ENCODE measurements around the gene ADGRG3. TPM values are rescaled to one million over a fixed set of nuclear protein-coding genes. Genes with fewer than 3 reads are reported as not detected.

Gene ADGRG3
- total and polyA plus RNA-seq, 2 of the 13 experiments (the other 11 are each of a cell fraction or from before 2014, with no cell fraction given) = 2.7 to 11.8 TPM

DNA sequence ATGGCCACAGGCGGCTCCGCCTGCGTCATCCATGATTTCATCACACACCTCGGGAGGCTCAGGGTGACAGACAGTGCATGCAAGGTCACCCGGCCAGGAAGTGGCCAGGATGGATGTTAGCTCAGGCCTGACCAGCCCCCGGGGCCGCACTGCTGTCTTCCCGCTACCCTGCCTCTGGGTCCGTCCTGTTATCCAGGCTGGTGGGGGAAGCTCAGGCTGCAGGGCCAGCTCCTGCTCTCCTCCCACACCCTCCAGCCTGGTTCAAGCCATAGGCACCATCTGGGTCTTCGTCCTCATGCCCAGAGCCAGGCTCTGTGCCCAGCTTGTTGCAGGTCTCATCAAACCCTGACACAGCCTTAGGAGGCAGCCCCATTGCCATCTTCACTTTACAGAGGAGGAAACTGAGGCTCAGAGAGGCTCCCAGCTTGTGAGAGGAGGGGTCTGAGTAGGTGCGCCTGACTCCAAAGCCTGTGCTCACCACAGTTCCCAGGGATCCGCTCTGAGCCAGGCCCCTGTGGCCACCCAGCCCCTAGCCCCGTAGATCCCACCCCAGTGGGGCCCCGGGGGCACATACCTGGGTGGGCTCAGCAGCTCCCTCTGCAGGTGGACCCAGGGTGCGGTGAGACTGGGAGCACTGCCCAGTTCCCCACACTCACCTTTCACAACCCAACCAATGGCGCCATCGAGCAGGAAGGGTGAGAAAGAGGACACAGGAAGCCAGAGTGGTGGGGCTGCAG lies 412 bp upstream of the ADGRG3 start (continued):
- TF ChIP-seq ZNF75D (CRISPR knock-in tag; IDR thresholded peaks at IDR 0.05; ENCODE audit: borderline replicate concordance) (no peak), ZXDC (CRISPR knock-in tag; IDR thresholded peaks at IDR 0.05) (no peak), DBP (CRISPR knock-in tag; IDR thresholded peaks at IDR 0.05; ENCODE audit: not compliant biosample characterization) (peak; percentile 1), ZNF350 (CRISPR knock-in tag; IDR thresholded peaks at IDR 0.05; ENCODE audit: borderline replicate concordance, low read depth) (peak; percentile 97), THAP11 (CRISPR knock-in tag; IDR thresholded peaks at IDR 0.05) (peak; percentile 86), FIP1L1 (IDR thresholded peaks at IDR 0.05; ENCODE audit: borderline replicate concordance, insufficient read depth, low read depth, low read length) (no peak), RFX3 (CRISPR knock-in tag; IDR thresholded peaks at IDR 0.05) (no peak), ZMAT3 (CRISPR knock-in tag; conservative IDR thresholded peaks at IDR 0.05) (peak; percentile 60; the same call in 1 of the 2 replicates), SYNCRIP (IDR thresholded peaks at IDR 0.05; ENCODE audit: insufficient read depth, low read depth, low read length) (no peak), ZNF83 (CRISPR knock-in tag; IDR thresholded peaks at IDR 0.05; ENCODE audit: borderline replicate concordance) (no peak), MIXL1 (CRISPR knock-in tag; IDR thresholded peaks at IDR 0.05) (peak; percentile 49; the same call in 1 of the 2 replicates), ZNF768 (CRISPR knock-in tag; IDR thresholded peaks at IDR 0.05) (peak; percentile 31), MNT (IDR thresholded peaks at IDR 0.05) (no peak), ZNF3 (CRISPR knock-in tag; IDR thresholded peaks at IDR 0.05) (no peak)
- TF ChIP-seq, protein P1, sequence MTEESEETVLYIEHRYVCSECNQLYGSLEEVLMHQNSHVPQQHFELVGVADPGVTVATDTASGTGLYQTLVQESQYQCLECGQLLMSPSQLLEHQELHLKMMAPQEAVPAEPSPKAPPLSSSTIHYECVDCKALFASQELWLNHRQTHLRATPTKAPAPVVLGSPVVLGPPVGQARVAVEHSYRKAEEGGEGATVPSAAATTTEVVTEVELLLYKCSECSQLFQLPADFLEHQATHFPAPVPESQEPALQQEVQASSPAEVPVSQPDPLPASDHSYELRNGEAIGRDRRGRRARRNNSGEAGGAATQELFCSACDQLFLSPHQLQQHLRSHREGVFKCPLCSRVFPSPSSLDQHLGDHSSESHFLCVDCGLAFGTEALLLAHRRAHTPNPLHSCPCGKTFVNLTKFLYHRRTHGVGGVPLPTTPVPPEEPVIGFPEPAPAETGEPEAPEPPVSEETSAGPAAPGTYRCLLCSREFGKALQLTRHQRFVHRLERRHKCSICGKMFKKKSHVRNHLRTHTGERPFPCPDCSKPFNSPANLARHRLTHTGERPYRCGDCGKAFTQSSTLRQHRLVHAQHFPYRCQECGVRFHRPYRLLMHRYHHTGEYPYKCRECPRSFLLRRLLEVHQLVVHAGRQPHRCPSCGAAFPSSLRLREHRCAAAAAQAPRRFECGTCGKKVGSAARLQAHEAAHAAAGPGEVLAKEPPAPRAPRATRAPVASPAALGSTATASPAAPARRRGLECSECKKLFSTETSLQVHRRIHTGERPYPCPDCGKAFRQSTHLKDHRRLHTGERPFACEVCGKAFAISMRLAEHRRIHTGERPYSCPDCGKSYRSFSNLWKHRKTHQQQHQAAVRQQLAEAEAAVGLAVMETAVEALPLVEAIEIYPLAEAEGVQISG (CRISPR knock-in tag; IDR thresholded peaks at IDR 0.05) = no peak; the same call in 1 of the 2 replicates
- TF ChIP-seq, protein P2, sequence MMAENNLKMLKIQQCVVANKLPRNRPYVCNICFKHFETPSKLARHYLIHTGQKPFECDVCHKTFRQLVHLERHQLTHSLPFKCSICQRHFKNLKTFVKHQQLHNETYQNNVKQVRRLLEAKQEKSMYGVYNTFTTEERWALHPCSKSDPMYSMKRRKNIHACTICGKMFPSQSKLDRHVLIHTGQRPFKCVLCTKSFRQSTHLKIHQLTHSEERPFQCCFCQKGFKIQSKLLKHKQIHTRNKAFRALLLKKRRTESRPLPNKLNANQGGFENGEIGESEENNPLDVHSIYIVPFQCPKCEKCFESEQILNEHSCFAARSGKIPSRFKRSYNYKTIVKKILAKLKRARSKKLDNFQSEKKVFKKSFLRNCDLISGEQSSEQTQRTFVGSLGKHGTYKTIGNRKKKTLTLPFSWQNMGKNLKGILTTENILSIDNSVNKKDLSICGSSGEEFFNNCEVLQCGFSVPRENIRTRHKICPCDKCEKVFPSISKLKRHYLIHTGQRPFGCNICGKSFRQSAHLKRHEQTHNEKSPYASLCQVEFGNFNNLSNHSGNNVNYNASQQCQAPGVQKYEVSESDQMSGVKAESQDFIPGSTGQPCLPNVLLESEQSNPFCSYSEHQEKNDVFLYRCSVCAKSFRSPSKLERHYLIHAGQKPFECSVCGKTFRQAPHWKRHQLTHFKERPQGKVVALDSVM (CRISPR knock-in tag; IDR thresholded peaks at IDR 0.05) = peak; percentile 83

Data from HepG2 (cell line).